H9 (cell line): ENCODE measurements around the gene SHC1. TPM values are rescaled to one million over a fixed set of nuclear protein-coding genes. Genes with fewer than 3 reads are reported as not detected.

Experiments used
- DNase-seq: peaks from one replicate; pipeline ENCODE4 v3.0.0-alpha.2; 2017
- H2AFZ ChIP-seq: one replicate; pipeline ENCODE4 v1.6.1; 2013; ENCODE audit warnings: mild to moderate bottlenecking, low read length, control low read depth, moderate library complexity
- H2AK5ac ChIP-seq: 2 replicates; pipeline ENCODE4 v1.6.1; 2013; ENCODE audit warnings: low read length, control low read depth, mixed read lengths; ENCODE audit not compliant: insufficient read length
- H2BK120ac ChIP-seq: one replicate; pipeline ENCODE4 v1.6.1; 2013; ENCODE audit warnings: low read depth, mild to moderate bottlenecking, low read length, control low read depth, inconsistent platforms; ENCODE audit not compliant: poor library complexity, severe bottlenecking
- H2BK12ac ChIP-seq: 2 replicates; pipeline ENCODE4 v1.6.1; 2013; ENCODE audit warnings: low read length, control low read depth, mixed read lengths, low read depth; ENCODE audit not compliant: insufficient read length
- H2BK15ac ChIP-seq: 2 replicates; pipeline ENCODE4 v1.6.1; 2013; ENCODE audit warnings: low read depth, low read length, control low read depth
- H2BK20ac ChIP-seq: one replicate; pipeline ENCODE4 v1.6.1; 2013; ENCODE audit warnings: low read depth, mild to moderate bottlenecking, low read length, control low read depth, inconsistent platforms; ENCODE audit not compliant: poor library complexity, severe bottlenecking
- H2BK5ac ChIP-seq: 2 replicates; pipeline ENCODE4 v1.6.1; 2013; ENCODE audit warnings: low read length, control low read depth, mixed read lengths; ENCODE audit not compliant: insufficient read length
- H3K14ac ChIP-seq: 2 replicates; pipeline ENCODE4 v1.6.1; 2013; ENCODE audit warnings: low read length, control low read depth; ENCODE audit not compliant: insufficient read depth
- H3K18ac ChIP-seq: 2 replicates; pipeline ENCODE4 v1.6.1; 2013; ENCODE audit warnings: low read depth, mild to moderate bottlenecking, mixed read lengths, low read length, control low read depth; ENCODE audit not compliant: insufficient read length
- H3K23ac ChIP-seq: 2 replicates; pipeline ENCODE4 v1.6.1; 2013; ENCODE audit warnings: low read length, control low read depth, mixed read lengths, low read depth; ENCODE audit not compliant: insufficient read length
- H3K23me2 ChIP-seq: 2 replicates; pipeline ENCODE4 v1.6.1; 2013; ENCODE audit warnings: low read depth, mild to moderate bottlenecking, mixed read lengths, low read length, control low read depth; ENCODE audit not compliant: insufficient read length, poor library complexity, severe bottlenecking
- H3K27ac ChIP-seq: 2 replicates; pipeline ENCODE4 v1.5.1; 2013; ENCODE audit warnings: low read length, control low read depth, mixed read lengths, low read depth; ENCODE audit not compliant: insufficient read length
- H3K27me3 ChIP-seq: 2 replicates; pipeline ENCODE4 v1.6.1; 2013; ENCODE audit warnings: low read length, control low read depth, inconsistent platforms; ENCODE audit not compliant: insufficient read depth
- H3K4ac ChIP-seq: 2 replicates; pipeline ENCODE4 v1.6.1; 2013; ENCODE audit warnings: low read depth, mild to moderate bottlenecking, control low read depth, inconsistent platforms, low read length, moderate library complexity
- H3K4me1 ChIP-seq: 2 replicates; pipeline ENCODE4 v1.6.1; 2013; ENCODE audit warnings: low read length, control low read depth, inconsistent platforms; ENCODE audit not compliant: insufficient read depth
- H3K4me2 ChIP-seq: 2 replicates; pipeline ENCODE4 v1.6.1; 2013; ENCODE audit warnings: low read length, control low read depth, mixed read lengths; ENCODE audit not compliant: insufficient read length, insufficient read depth
- H3K56ac ChIP-seq: 2 replicates; pipeline ENCODE4 v1.6.1; 2013; ENCODE audit warnings: low read depth, mild to moderate bottlenecking, mixed read lengths, low read length, control low read depth; ENCODE audit not compliant: insufficient read length
- H3K79me1 ChIP-seq: 2 replicates; pipeline ENCODE4 v1.6.1; 2013; ENCODE audit warnings: low read depth, mild to moderate bottlenecking, moderate library complexity, low read length, control low read depth, inconsistent platforms; ENCODE audit not compliant: insufficient read depth, poor library complexity, severe bottlenecking
- H3K79me2 ChIP-seq: 2 replicates; pipeline ENCODE4 v1.6.1; 2013; ENCODE audit warnings: low read length, control low read depth, inconsistent platforms; ENCODE audit not compliant: insufficient read depth
- H3K9ac ChIP-seq: 2 replicates; pipeline ENCODE4 v1.6.1; 2013; ENCODE audit warnings: low read length, control low read depth, mixed read lengths; ENCODE audit not compliant: insufficient read length; ENCODE audit errors: extremely low read depth
- H3K9me3 ChIP-seq: one replicate; pipeline ENCODE4 v1.6.1; 2013; ENCODE audit warnings: low read depth, low read length, inconsistent platforms; ENCODE audit not compliant: control insufficient read depth
- H3T11ph ChIP-seq: one replicate; pipeline ENCODE4 v1.6.1; 2013; ENCODE audit warnings: mild to moderate bottlenecking, low read length, control low read depth, inconsistent platforms
- H4K20me1 ChIP-seq: one replicate; pipeline ENCODE4 v1.6.1; 2013; ENCODE audit not compliant: control insufficient read depth, insufficient read length, insufficient read depth
- H4K5ac ChIP-seq: 2 replicates; pipeline ENCODE4 v1.6.1; 2013; ENCODE audit warnings: low read depth, mild to moderate bottlenecking, mixed read lengths, low read length, control low read depth; ENCODE audit not compliant: insufficient read length
- H4K8ac ChIP-seq: replicated peaks from 2 replicates; pipeline ENCODE4 v1.6.1; 2013; ENCODE audit warnings: low read length, control low read depth, mixed read lengths, low read depth; ENCODE audit not compliant: insufficient read length
- H4K91ac ChIP-seq: 2 replicates; pipeline ENCODE4 v1.6.1; 2013; ENCODE audit warnings: low read depth, mild to moderate bottlenecking, moderate library complexity, mixed read lengths, low read length, control low read depth; ENCODE audit not compliant: insufficient read length
- H3K27ac Mint-ChIP-seq, 3 experiments: 2 replicates in 2 of 3; 3 replicates in 1 of 3; pipeline ENCODE4 v1.8.0; 2020 to 2021; ENCODE audit warnings: mixed read lengths in 3 of 3, mild to moderate bottlenecking in 1 of 3, moderate library complexity in 1 of 3
- H3K27me3 Mint-ChIP-seq: 2 replicates; pipeline ENCODE4 v1.8.0; 2021; ENCODE audit warnings: low read depth, mild to moderate bottlenecking, moderate library complexity, mixed read lengths
- H3K36me3 Mint-ChIP-seq, 3 experiments: 2 replicates in 2 of 3; 3 replicates in 1 of 3; pipeline ENCODE4 v1.8.0; 2020 to 2021; ENCODE audit warnings: low read depth in 3 of 3, mixed read lengths in 3 of 3; ENCODE audit not compliant: insufficient read depth in 1 of 3
- H3K4me1 Mint-ChIP-seq, 2 experiments: 2 replicates each; pipeline ENCODE4 v1.8.0; 2020; ENCODE audit warnings: mixed read lengths in 2 of 2
- H3K4me3 Mint-ChIP-seq, 2 experiments: 2 replicates in 1 of 2; 3 replicates in 1 of 2; pipeline ENCODE4 v1.8.0; 2020 to 2021; ENCODE audit warnings: mild to moderate bottlenecking in 2 of 2, mixed read lengths in 2 of 2, moderate library complexity in 1 of 2
- H3K9me3 Mint-ChIP-seq, 2 experiments: 2 replicates in 1 of 2; 3 replicates in 1 of 2; pipeline ENCODE4 v1.8.0; 2020; ENCODE audit warnings: mild to moderate bottlenecking in 2 of 2, mixed read lengths in 2 of 2, moderate library complexity in 1 of 2
- WGBS: extraction: QIAGEN DNeasy Blood & Tissue Kit; methylation state at CpG from one replicate; pipeline ENCODE4 v1.1.7; 2013; ENCODE audit warnings: missing lambda C conversion rate, low lambda C conversion rate, mixed read lengths; ENCODE audit not compliant: insufficient read length; ENCODE audit errors: extremely low coverage; 5-methylcytosine and 5-hydroxymethylcytosine counted together
- total RNA-seq: library from RNA; stranded (reverse); gene quantifications from 2 replicates; pipeline ENCODE4 v1.2.1, GENCODE V29; 2021
- TF ChIP-seq, protein P1 (sequence below): fragments of 200-600 bp; sonication (generic); conservative IDR thresholded peaks from 3 replicates; pipeline ENCODE4 v1.8.0; 2021; ENCODE audit warnings: antibody characterized with exemption, mild to moderate bottlenecking

SHC1 gene
- total RNA-seq, 1 experiment from 2014 or later: 168 TPM

- no peaks in the 10 kb centered on the region for H3K79me1 ChIP-seq
- Mint-ChIP-seq H3K36me3 (no peaks in the 10 kb centered on the region; a peak in 2 of 7 replicates), H3K4me1 (peaks cover 33 to 41% of the 10 kb centered on the region in 2 experiments), H3K4me3 (peak overlapping the region; percentile 93 to 97), H3K27ac (peak overlapping the region; percentile 92 to 95 (median 93); a peak in 6 of 7 replicates), H3K9me3 (peaks cover 0 to 2% of the 10 kb centered on the region in 2 experiments; a peak in 3 of 5 replicates), H3K27me3 (no peaks in the 10 kb centered on the region)
- H2BK5ac ChIP-seq: no peak overlapping the region
- no peaks in the 10 kb centered on the region for H3K9me3 ChIP-seq
- DNase-seq: peak; percentile 42
- no peaks in the 10 kb centered on the region for H3K27me3 ChIP-seq
- no peak overlapping the region for H3K18ac ChIP-seq
- H3K23me2 ChIP-seq: peaks cover 26% of the 10 kb centered on the region
- no peaks in the 10 kb centered on the region; the same call in 1 of the 2 replicates for H3K79me2 ChIP-seq
- no peak overlapping the region for H3K56ac ChIP-seq
- peaks cover 5% of the 10 kb centered on the region; the same call in 1 of the 2 replicates for H3K4me1 ChIP-seq
- H3K4ac ChIP-seq: no peak overlapping the region
- H3K23ac ChIP-seq: no peak overlapping the region
- no peak overlapping the region for H2AK5ac ChIP-seq
- no peak overlapping the region for H2BK20ac ChIP-seq
- H3K9ac ChIP-seq: peak overlapping the region; percentile 36
- H2BK15ac ChIP-seq: no peak overlapping the region
- no CpG with 5 or more reads among the region's 37 CpGs for WGBS
- no peak overlapping the region for H3T11ph ChIP-seq
- TF ChIP-seq, protein P1, sequence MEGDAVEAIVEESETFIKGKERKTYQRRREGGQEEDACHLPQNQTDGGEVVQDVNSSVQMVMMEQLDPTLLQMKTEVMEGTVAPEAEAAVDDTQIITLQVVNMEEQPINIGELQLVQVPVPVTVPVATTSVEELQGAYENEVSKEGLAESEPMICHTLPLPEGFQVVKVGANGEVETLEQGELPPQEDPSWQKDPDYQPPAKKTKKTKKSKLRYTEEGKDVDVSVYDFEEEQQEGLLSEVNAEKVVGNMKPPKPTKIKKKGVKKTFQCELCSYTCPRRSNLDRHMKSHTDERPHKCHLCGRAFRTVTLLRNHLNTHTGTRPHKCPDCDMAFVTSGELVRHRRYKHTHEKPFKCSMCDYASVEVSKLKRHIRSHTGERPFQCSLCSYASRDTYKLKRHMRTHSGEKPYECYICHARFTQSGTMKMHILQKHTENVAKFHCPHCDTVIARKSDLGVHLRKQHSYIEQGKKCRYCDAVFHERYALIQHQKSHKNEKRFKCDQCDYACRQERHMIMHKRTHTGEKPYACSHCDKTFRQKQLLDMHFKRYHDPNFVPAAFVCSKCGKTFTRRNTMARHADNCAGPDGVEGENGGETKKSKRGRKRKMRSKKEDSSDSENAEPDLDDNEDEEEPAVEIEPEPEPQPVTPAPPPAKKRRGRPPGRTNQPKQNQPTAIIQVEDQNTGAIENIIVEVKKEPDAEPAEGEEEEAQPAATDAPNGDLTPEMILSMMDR: no peak
- H4K5ac ChIP-seq: no peak overlapping the region
- H3K27ac ChIP-seq: no peak overlapping the region
- no peak overlapping the region for H2BK120ac ChIP-seq
- no peak overlapping the region for H4K8ac ChIP-seq
- H3K4me2 ChIP-seq: peak overlapping the region; percentile 74
- H3K14ac ChIP-seq: peak overlapping the region; percentile 32
- no peak overlapping the region for H2BK12ac ChIP-seq
- no peaks in the 10 kb centered on the region for H4K20me1 ChIP-seq
- no peak overlapping the region for H2AFZ ChIP-seq
- no peak overlapping the region for H4K91ac ChIP-seq
Measured at GRCh38 chr1:155003227-155003765, 32.7 kb upstream of the SHC1 start.
